Epithelial cell of proximal tubule (primary cell): ENCODE results near the gene SLC25A42. TPM values are rescaled to one million over a fixed set of nuclear protein-coding genes. Genes with fewer than 3 reads are reported as not detected.

Experiments used
- DNase-seq: peaks from one replicate; pipeline ENCODE4 v3.0.0-alpha.2; 2011; ENCODE audit warnings: low read depth
- H3K4me3 ChIP-seq: 2 replicates; pipeline ENCODE4 v1.5.1; 2011; ENCODE audit warnings: low read depth, mild to moderate bottlenecking, low read length
- CTCF ChIP-seq: conservative IDR thresholded peaks from 2 replicates; pipeline ENCODE4 v1.5.1; 2012; ENCODE audit warnings: low read depth, mild to moderate bottlenecking, low read length
- total RNA-seq: library from RNA; depleted of rRNA; stranded (reverse); fragments of >200 nt; gene quantifications from 2 replicates; pipeline ENCODE4 v1.2.3, GENCODE V29; 2015

The SLC25A42 gene
- total RNA-seq, 1 donor from 2014 or later, result 2.9 TPM

GRCh38 chr19:19068659-19069654 lies 5.2 kb downstream of the SLC25A42 start:
- no peak for TF ChIP-seq CTCF
- no peak overlapping the region for H3K4me3 ChIP-seq
- no peak for DNase-seq

GRCh38 chr19:19071897-19072296 lies 8.1 kb downstream of the SLC25A42 start:
- no peak for TF ChIP-seq CTCF
- DNase-seq, result no peak
- H3K4me3 ChIP-seq, result no peak overlapping the region

DNA sequence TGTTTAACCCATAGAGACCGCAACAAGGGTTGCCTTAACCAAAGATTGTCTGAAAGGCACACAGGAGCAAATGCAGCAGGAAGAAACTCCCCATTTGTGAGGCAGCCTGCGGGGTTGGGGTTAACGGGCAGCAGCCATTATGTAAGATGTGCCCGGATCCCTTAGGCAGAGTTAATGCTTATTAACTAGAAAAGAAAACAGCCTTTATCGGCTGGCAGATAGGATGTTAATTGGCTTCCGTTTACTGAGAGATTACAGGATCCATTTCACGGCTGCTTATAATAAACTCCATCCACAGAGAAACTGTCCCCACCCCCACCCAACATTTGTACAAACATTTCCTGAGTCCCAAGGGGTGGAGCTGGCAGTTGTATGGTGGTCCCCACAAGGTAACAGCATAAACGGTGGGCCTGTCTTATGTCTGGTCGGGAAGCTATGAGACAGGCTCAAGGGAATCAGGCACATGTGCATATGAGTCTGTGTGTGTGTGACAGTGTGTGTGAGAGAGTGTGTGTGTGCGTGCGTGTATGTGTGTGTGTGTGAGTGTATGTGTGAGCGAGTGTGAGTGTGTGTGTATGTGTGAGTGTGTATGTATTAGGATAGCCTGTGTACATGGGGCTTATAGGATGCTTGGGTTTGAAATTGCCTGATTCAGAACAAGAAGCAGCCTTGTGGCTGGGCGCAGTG lies 10.5 kb downstream of the SLC25A42 start:
- no peak for TF ChIP-seq CTCF
- H3K4me3 ChIP-seq, result no peak overlapping the region
- DNase-seq, result no peak

DNA sequence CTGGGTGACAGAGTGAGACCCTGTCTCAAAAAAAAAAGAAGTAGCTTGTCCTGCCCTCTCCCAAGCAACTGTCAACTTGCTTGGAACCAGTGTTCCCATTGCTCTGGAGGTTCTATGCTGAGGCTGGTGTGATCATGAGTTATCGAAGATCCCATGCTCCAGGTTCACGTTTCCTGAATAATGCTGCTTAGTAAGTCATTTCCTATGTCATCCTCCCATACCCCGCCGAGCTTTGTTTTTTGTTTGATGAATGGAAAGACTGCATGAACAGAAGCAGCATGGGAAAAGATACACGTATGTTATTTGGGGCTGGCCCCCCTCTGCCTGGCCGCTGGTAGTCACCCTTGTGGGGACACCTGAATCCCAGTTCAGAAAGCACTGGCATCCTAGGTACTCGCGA lies 11.3 kb downstream of the SLC25A42 start:
- TF ChIP-seq CTCF, result no peak
- no peak overlapping the region for H3K4me3 ChIP-seq
- DNase-seq, result no peak

- DNase-seq, result no peak
- TF ChIP-seq CTCF, result no peak
- H3K4me3 ChIP-seq, result no peak overlapping the region
Measured at GRCh38 chr19:19076476-19076875, 12.7 kb downstream of the SLC25A42 start.

DNA sequence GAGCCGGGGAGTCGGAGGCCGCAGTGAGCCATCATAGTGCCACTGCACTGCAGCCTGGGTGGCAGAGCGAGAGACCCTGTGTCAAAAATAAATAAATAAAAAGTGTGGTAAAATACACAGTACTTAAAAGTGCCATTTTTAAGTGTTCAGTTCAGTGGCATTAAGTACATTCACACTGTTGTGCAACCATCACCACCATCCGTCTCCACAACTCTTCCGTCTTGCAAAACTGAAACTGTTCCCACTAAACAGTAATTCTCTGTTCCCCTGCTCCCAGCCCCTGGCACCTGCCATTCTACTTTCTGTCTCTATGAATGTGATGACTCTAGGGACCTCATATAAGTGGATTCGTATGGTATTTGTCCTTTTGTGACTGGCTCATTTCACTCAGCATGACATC lies 13.3 kb downstream of the SLC25A42 start:
- H3K4me3 ChIP-seq, result no peak overlapping the region
- no peak for DNase-seq
- TF ChIP-seq CTCF, result no peak
